SK-N-SH treated with all-trans-retinoic acid at 6 μM for 48 hours (cell line): ENCODE results near the gene FAM131C.

Source experiments
- ATAC-seq: fragments of 200-7000 bp; cut with Tn5 transposase; 3 replicates; pipeline ENCODE4 v1.9.1; 2020; ENCODE audit warnings: mild to moderate bottlenecking, moderate library complexity
- ARNTL ChIP-seq: fragments of 450-650 bp; formaldehyde crosslinking; IDR thresholded peaks from 2 replicates; pipeline ENCODE4 v1.5.0; 2020; ENCODE audit warnings: low read depth, mild to moderate bottlenecking, moderate library complexity, borderline replicate concordance
- BACH2 ChIP-seq: fragments of 250-450 bp; sonication (Bioruptor Pico); IDR thresholded peaks from 2 replicates; pipeline ENCODE4 v1.9.0; 2021; ENCODE audit warnings: mild to moderate bottlenecking, borderline replicate concordance
- ISL1 ChIP-seq: fragments of 250-450 bp; sonication (Bioruptor Pico); IDR thresholded peaks from 2 replicates; pipeline ENCODE4 v2.1.2; 2022; ENCODE audit warnings: mild to moderate bottlenecking, moderate library complexity
- OSR1 ChIP-seq: fragments of 250-450 bp; sonication (Bioruptor Pico); IDR thresholded peaks from 2 replicates; pipeline ENCODE4 v1.8.0; 2022; ENCODE audit warnings: moderate library complexity, mild to moderate bottlenecking, inconsistent platforms
- PPARA ChIP-seq: fragments of 250-450 bp; sonication (Bioruptor Pico); IDR thresholded peaks from 2 replicates; pipeline ENCODE4 v1.5.0; 2020; ENCODE audit warnings: mild to moderate bottlenecking, borderline replicate concordance
- TCF4 ChIP-seq: fragments of 250-450 bp; sonication (Bioruptor Pico); IDR thresholded peaks from 2 replicates; pipeline ENCODE4 v1.8.0; 2021; ENCODE audit warnings: mild to moderate bottlenecking, moderate library complexity, borderline replicate concordance
- TOX ChIP-seq: fragments of 250-450 bp; sonication (Bioruptor Pico); IDR thresholded peaks from 2 replicates; pipeline ENCODE4 v1.8.0; 2021; ENCODE audit warnings: mild to moderate bottlenecking, moderate library complexity, borderline replicate concordance
- ZC3H10 ChIP-seq: fragments of 250-450 bp; sonication (Bioruptor Pico); IDR thresholded peaks from 2 replicates; pipeline ENCODE4 v1.5.1; 2021; ENCODE audit warnings: mild to moderate bottlenecking, moderate library complexity
- ZFP3 ChIP-seq: fragments of 250-450 bp; sonication (Bioruptor Pico); IDR thresholded peaks from 2 replicates; pipeline ENCODE4 v1.5.0; 2020; ENCODE audit warnings: mild to moderate bottlenecking, moderate library complexity
- ZFP30 ChIP-seq: fragments of 450-650 bp; formaldehyde crosslinking; IDR thresholded peaks from 2 replicates; pipeline ENCODE4 v1.5.0; 2022; ENCODE audit warnings: mild to moderate bottlenecking, moderate library complexity
- ZNF565 ChIP-seq: fragments of 450-650 bp; formaldehyde crosslinking; conservative IDR thresholded peaks from 2 replicates; pipeline ENCODE4 v1.5.0; 2020; ENCODE audit warnings: low read depth, mild to moderate bottlenecking, moderate library complexity
- ZNF8 ChIP-seq: fragments of 450-650 bp; formaldehyde crosslinking; IDR thresholded peaks from 2 replicates; pipeline ENCODE4 v1.5.0; 2020; ENCODE audit warnings: mild to moderate bottlenecking, moderate library complexity
- TF ChIP-seq, protein P1 (sequence below): fragments of 250-450 bp; sonication (Bioruptor Pico); IDR thresholded peaks from 2 replicates; pipeline ENCODE4 v1.5.1; 2021; ENCODE audit warnings: mild to moderate bottlenecking, moderate library complexity
- TF ChIP-seq, protein P2 (sequence below): fragments of 250-450 bp; sonication (Bioruptor Pico); IDR thresholded peaks from 2 replicates; pipeline ENCODE4 v1.5.1; 2020; ENCODE audit warnings: low read depth, mild to moderate bottlenecking, moderate library complexity
- TF ChIP-seq, protein P3 (sequence below): fragments of 250-450 bp; sonication (Bioruptor Pico); IDR thresholded peaks from 2 replicates; pipeline ENCODE4 v1.5.0; 2020; ENCODE audit warnings: mild to moderate bottlenecking, moderate library complexity
- TF ChIP-seq, protein P4 (sequence below): fragments of 250-450 bp; sonication (Bioruptor Pico); IDR thresholded peaks from 2 replicates; pipeline ENCODE4 v1.8.0; 2021; ENCODE audit warnings: low read depth, mild to moderate bottlenecking, moderate library complexity, borderline replicate concordance
- TF ChIP-seq, protein P5 (sequence below): fragments of 250-450 bp; sonication (Bioruptor Pico); IDR thresholded peaks from 2 replicates; pipeline ENCODE4 v1.8.0; 2020; ENCODE audit warnings: mild to moderate bottlenecking, moderate library complexity, borderline replicate concordance

The FAM131C gene

DNA sequence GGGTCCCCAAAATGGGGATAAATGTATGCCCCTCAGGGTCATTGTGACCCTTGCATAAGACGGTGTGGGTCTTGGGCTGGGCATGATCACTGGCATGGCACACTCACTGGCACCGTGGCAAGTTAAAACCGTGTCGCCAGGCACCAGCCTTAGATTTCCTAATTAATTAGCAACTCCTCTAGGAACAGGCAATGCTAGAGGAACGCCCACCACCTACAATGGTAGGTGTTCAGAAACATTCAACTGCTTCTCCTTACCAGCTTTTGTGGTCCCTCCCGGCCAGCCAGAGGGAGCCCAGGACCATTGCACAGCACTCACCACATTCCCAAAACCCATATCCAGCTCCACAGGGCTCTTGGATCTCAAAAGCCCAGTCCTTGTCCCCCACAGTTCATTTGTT, 46.1 kb upstream of the FAM131C start:
- TF ChIP-seq ZFP3 (CRISPR knock-in tag) = no peak
- TF ChIP-seq, protein P1, sequence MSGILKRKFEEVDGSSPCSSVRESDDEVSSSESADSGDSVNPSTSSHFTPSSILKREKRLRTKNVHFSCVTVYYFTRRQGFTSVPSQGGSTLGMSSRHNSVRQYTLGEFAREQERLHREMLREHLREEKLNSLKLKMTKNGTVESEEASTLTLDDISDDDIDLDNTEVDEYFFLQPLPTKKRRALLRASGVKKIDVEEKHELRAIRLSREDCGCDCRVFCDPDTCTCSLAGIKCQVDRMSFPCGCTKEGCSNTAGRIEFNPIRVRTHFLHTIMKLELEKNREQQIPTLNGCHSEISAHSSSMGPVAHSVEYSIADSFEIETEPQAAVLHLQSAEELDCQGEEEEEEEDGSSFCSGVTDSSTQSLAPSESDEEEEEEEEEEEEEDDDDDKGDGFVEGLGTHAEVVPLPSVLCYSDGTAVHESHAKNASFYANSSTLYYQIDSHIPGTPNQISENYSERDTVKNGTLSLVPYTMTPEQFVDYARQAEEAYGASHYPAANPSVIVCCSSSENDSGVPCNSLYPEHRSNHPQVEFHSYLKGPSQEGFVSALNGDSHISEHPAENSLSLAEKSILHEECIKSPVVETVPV (CRISPR knock-in tag) = no peak
- TF ChIP-seq, protein P2, sequence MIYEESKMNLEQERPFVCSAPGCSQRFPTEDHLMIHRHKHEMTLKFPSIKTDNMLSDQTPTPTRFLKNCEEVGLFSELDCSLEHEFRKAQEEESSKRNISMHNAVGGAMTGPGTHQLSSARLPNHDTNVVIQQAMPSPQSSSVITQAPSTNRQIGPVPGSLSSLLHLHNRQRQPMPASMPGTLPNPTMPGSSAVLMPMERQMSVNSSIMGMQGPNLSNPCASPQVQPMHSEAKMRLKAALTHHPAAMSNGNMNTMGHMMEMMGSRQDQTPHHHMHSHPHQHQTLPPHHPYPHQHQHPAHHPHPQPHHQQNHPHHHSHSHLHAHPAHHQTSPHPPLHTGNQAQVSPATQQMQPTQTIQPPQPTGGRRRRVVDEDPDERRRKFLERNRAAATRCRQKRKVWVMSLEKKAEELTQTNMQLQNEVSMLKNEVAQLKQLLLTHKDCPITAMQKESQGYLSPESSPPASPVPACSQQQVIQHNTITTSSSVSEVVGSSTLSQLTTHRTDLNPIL (CRISPR knock-in tag) = no peak
- ATAC-seq = no peak

DNA sequence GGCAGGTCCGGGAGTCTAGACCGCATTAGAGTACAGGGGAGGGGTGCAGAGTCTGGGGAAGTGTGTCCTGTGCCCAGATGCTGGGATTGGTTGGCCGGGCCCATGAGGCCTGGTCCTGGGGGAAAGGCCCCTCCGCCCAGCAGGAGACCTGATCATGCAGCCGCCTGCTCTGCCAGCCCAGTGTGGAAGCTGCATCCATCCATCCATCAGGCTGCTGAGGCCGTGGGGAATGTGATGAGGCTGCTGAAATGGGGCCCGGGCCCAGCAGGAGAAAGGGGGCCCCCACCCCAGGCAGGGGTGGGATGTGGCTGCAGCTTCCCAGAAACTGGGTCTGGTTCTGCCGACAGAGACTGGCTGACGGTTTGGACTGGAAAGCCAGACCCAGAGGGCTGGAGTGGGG, 45.3 kb upstream of the FAM131C start:
- no peak for ATAC-seq
- TF ChIP-seq OSR1 (CRISPR knock-in tag) (no peak), ISL1 (CRISPR knock-in tag) (no peak), ARNTL (CRISPR knock-in tag) (no peak), ZFP30 (CRISPR knock-in tag) (no peak), PPARA (CRISPR knock-in tag) (no peak)
- TF ChIP-seq, protein P3, sequence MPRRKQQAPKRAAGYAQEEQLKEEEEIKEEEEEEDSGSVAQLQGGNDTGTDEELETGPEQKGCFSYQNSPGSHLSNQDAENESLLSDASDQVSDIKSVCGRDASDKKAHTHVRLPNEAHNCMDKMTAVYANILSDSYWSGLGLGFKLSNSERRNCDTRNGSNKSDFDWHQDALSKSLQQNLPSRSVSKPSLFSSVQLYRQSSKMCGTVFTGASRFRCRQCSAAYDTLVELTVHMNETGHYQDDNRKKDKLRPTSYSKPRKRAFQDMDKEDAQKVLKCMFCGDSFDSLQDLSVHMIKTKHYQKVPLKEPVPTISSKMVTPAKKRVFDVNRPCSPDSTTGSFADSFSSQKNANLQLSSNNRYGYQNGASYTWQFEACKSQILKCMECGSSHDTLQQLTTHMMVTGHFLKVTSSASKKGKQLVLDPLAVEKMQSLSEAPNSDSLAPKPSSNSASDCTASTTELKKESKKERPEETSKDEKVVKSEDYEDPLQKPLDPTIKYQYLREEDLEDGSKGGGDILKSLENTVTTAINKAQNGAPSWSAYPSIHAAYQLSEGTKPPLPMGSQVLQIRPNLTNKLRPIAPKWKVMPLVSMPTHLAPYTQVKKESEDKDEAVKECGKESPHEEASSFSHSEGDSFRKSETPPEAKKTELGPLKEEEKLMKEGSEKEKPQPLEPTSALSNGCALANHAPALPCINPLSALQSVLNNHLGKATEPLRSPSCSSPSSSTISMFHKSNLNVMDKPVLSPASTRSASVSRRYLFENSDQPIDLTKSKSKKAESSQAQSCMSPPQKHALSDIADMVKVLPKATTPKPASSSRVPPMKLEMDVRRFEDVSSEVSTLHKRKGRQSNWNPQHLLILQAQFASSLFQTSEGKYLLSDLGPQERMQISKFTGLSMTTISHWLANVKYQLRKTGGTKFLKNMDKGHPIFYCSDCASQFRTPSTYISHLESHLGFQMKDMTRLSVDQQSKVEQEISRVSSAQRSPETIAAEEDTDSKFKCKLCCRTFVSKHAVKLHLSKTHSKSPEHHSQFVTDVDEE (CRISPR knock-in tag) = no peak
- TF ChIP-seq, protein P1 (CRISPR knock-in tag) = no peak

DNA sequence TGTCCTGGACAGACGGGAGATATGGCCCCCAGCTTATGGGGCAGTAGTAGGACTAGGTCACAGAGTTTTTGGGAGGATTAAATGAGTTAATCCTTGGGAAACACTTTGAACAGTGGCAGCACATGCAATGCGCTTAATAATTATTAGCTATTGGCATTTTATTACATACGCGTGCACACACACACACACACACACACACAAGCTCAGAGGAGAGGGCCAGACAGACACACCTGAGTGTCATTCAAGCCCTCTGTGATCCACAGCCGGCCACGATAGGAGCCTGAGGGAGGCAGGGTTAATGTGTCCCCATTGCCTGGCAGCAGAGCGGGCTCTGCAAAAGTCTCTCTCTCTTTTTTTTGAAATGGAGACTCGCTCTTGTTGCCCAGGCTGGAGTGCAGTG, 44.5 kb upstream of the FAM131C start:
- ATAC-seq = no peak
- TF ChIP-seq TOX (CRISPR knock-in tag) = no peak
- TF ChIP-seq ARNTL (CRISPR knock-in tag) = no peak
- no peak for TF ChIP-seq ISL1 (CRISPR knock-in tag)
- TF ChIP-seq, protein P2 (CRISPR knock-in tag) = no peak
- TF ChIP-seq, protein P4, sequence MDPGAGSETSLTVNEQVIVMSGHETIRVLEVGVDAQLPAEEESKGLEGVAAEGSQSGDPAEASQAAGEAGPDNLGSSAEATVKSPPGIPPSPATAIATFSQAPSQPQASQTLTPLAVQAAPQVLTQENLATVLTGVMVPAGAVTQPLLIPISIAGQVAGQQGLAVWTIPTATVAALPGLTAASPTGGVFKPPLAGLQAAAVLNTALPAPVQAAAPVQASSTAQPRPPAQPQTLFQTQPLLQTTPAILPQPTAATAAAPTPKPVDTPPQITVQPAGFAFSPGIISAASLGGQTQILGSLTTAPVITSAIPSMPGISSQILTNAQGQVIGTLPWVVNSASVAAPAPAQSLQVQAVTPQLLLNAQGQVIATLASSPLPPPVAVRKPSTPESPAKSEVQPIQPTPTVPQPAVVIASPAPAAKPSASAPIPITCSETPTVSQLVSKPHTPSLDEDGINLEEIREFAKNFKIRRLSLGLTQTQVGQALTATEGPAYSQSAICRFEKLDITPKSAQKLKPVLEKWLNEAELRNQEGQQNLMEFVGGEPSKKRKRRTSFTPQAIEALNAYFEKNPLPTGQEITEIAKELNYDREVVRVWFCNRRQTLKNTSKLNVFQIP = no peak
- no peak for TF ChIP-seq ZC3H10 (CRISPR knock-in tag)
- TF ChIP-seq TCF4 (CRISPR knock-in tag) = no peak
- TF ChIP-seq BACH2 (CRISPR knock-in tag) = no peak
- TF ChIP-seq, protein P5, sequence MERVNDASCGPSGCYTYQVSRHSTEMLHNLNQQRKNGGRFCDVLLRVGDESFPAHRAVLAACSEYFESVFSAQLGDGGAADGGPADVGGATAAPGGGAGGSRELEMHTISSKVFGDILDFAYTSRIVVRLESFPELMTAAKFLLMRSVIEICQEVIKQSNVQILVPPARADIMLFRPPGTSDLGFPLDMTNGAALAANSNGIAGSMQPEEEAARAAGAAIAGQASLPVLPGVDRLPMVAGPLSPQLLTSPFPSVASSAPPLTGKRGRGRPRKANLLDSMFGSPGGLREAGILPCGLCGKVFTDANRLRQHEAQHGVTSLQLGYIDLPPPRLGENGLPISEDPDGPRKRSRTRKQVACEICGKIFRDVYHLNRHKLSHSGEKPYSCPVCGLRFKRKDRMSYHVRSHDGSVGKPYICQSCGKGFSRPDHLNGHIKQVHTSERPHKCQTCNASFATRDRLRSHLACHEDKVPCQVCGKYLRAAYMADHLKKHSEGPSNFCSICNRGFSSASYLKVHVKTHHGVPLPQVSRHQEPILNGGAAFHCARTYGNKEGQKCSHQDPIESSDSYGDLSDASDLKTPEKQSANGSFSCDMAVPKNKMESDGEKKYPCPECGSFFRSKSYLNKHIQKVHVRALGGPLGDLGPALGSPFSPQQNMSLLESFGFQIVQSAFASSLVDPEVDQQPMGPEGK (CRISPR knock-in tag) = no peak
- TF ChIP-seq ZFP3 (CRISPR knock-in tag) = no peak
- no peak for TF ChIP-seq ZNF565
- no peak for TF ChIP-seq ZNF8 (CRISPR knock-in tag)
